Left kidney (tissue), 2 donors: ENCODE measurements around the gene LSG1. TPM values are rescaled to one million over a fixed set of nuclear protein-coding genes. Genes with fewer than 3 reads are reported as not detected.

Experiments used
- DNase-seq: peaks from one replicate; pipeline ENCODE4 v3.0.0-alpha.2; 2013
- polyA plus RNA-seq: library from polyadenylated mRNA; unstranded; fragments of 120-200 nt; gene quantifications from one replicate; pipeline ENCODE4 v1.2.1, GENCODE V29; 2013; ENCODE audit not compliant: insufficient read length

The LSG1 gene
- polyA plus RNA-seq, 1 donor = 99.2 TPM

DNA sequence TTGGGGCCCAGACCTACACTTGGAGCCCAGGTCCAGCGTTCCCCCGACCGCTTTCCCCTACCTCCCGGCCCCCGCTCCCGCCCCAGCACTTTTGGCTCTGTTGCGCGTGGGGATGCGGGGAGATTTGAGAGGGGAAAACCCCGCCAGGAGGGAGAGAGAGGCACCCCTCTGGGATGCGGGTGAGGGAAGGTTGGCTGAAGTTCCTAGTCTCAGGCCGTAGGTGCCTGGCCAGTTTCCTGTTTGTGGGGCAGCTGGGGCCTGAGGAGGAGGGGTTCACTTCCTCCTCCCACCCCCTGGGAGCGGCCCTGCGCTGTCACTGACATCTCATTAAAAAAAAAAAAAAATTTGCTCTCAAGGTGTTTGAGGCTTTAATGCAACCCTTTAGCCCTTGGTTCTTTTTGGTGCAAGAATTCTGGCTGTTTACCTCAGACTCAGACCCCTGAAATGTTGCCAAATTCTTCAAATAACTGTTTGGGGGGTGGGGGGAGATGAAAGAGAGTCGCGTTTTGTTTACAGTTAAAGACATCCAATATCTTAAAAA is 16.3 kb upstream of the LSG1 start:
- DNase-seq = no peak

DNA sequence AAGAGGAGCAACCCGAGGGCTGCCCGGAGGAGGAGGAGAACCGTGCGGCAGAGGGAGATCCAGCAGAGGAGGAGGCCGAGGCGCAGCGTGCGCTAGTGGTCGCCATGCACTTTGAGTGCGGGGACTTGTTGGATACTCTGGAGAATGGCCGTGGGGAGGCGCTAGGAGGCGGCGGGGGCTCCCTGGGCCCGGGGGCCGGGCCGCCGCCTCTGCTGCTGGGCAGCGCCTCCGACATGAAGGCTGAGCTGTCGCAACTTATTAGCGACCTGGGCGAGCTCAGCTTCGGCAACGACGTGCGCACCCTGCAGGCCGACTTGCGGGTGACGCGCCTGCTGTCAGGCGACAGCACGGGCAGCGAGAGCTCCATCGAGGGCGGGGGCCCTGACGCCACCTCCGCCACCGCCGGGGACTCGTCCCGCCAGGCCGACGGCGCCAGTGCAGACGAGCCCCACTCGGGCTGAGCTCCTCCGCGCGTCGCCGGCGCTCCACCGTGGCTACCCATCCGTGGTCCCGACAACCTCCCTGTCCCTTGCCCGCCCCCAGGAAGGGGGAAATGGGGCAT is 15.7 kb upstream of the LSG1 start:
- DNase-seq = no peak

DNA sequence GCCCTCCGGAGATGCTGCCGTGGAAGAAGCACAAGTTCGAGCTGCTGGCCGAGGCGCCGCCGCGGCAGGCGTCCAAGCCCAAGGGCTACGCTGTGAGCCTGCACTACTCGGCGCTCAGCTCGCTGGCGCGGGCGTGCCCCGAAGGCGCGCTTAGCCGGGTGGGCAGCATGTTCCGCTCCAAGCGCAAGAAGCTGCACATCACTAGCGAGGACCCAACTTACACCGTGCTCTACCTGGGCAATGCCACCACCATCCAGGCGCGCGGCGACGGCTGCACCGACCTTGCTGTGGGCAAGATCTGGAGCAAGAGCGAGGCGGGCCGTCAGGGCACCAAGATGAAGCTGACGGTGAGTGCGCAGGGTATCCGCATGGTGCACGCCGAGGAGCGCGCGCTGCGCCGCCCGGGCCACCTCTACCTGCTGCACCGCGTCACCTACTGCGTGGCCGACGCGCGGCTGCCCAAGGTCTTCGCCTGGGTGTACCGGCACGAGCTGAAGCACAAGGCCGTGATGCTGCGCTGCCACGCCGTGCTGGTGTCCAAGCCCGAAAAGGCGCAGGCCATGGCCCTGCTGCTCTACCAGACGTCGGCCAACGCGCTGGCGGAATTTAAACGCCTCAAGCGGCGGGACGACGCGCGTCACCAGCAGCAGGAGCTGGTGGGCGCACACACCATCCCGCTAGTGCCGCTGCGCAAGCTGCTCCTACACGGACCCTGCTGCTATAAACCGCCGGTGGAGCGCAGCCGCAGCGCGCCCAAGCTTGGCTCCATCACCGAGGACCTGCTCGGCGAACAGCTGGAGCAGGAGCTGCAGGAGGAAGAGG is 15.0 kb upstream of the LSG1 start:
- peak; percentile 17 for DNase-seq

DNA sequence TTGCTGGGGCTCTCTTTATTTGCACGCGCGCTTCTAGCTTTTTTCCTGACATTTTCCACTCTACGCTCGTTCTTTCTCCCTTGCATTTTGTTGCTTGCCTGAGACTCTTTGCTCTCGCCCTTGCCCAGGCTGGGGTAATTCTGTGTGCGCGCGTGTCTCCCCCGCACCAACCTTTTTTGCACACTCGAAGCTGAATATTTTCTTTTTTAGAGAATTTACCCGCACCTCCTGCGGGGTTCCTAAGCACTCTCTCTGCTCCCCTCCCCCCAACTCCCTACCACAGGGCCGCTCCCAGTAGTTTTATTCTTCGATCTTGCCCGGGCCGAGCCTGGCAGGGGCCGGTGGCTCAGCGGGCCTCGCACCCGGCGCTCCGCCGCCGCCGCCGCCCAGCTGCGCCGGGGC is 14.4 kb upstream of the LSG1 start:
- DNase-seq = no peak

DNA sequence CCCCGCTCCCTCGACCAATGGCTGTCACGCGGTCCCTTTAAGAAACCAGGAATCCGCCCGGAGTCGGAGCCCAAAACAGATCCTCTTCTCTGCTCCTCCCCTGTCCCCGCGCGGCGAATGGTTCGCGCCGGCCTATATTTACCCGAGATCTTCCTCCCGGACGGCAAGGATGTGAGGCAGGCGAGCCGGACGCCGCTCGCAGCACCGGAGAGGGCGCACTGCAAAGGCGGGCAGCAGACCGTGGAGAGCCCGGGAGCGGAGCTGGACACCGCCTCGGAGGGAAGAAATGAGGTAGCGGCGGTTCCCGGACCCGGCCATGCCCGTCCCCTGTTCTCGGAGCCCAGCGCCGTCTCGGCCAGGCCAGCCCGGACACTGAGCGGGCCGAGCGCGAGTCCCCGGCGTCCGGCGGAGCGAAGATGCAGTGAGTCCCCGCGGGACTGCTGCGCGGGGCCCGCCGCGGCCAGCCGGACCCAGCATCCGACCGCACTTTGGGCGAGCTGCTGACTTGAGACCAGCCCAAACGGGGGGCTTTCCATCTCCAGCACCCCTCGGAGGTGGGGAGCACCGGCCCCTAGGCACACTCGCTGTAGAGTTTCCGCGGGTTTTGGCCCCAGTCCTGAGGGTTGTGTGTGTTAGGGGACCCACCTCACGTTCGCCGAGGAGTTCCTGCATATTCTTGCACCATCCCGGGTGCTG is 13.9 kb upstream of the LSG1 start, which contains the start of gene FAM43A:
Gene FAM43A, plus strand, starts transcription at position 166 of the 696 bp plus-strand sequence. CDS start 944 bp downstream, outside the sequence.
- DNase-seq = peak; percentile 86

DNA sequence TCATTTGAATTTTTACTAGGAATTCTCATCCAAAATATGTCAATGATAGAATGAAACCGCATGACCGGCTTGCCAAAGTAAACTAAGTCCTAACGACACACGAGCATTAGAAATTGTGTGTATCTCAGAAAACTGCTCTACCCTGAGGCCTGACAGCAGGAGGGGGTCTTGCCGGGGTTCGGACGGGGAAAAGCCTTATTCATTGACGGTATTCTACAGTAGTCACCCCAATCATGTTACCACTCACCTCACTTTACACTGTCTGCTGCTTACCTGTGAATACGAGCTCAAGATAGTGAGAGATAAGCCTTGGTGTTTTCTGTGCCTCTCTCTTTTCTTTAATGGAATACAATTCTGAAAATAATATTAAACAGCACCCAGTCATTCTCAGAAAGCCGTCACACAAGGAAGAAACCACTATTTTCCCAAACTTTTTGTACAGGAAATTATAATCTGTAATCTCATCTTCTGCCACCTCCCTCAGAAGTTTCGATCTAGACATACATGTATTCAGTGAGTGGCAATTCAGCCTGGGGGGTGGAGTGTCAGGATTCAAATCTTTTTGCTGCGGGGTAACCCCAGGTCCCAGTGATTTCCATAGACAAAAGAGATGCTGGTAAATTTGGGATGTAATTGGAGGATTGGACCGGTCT is 13.2 kb upstream of the LSG1 start:
- no peak for DNase-seq

DNA sequence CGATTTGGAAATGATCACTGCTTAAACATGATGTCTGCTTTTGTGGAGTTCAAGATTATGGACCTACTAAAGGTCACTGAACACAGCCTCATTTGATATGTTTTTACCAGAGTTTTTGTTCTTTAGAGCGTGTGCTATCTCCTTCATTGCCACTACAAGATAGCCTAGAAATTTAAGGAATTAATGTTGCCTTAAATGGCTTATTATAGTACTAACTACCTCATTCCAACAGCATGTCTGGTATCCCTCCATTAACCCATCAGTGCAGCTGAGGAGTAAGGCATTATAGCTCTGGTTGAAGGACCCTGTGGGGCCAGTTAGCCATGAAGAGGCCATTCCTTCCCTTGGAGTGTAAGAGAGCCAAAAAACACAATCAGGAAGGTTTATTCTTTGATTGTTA is 11.4 kb upstream of the LSG1 start:
- no peak for DNase-seq

DNA sequence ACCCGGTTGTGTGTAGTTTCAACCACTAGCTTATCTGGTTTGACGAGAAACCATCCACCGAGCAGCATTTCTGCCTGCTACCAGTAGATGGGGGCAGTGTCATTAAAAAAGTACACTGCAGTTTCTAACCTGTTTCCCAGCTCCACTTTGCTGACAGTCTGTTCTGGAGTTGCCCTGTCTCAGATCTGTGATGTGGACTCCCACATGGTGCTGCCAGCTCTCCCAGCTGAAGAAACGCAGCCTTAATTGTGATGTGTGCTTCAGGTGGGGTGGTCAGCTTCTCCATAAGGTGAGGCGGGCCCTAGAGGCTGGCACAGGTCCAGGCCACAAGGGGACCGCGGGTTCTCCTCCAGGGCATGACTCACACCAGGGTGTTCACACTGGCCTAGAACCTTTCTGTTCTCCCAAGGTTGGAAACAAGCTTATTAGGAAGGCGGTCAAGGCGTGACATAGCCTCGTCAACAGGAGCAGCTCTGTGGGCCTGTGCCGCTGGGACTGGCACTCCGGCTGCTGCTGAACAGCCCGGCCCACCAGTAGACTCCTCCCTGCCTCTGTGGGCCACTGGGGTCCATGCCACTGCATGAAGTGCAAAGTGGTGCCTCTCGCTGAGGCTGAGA is 10.8 kb upstream of the LSG1 start:
- no peak for DNase-seq

DNA sequence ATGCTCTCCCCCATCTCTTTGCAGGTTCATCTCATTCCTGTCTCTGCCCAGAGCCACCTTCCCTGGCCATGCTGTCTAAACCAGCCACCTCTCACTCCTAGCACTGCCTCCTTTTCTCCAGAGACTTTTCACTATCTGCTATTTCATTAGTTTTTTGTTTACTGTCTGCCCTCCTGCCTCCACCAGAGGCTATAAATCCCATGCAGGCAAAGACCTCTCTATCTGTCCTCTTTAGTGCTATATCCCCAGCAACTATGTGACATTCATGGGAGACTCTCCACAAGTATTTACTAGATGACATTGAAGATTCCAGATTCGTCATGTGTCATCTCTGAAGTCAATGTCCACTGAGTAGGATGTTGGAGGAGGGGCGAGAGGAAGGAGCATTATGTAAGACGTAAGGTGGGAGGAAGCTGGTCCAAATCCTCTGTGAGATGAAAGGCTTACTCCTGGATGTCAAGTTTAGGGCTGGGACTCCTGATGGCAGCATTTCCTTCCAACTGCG is 10.2 kb upstream of the LSG1 start:
- DNase-seq = no peak

DNA sequence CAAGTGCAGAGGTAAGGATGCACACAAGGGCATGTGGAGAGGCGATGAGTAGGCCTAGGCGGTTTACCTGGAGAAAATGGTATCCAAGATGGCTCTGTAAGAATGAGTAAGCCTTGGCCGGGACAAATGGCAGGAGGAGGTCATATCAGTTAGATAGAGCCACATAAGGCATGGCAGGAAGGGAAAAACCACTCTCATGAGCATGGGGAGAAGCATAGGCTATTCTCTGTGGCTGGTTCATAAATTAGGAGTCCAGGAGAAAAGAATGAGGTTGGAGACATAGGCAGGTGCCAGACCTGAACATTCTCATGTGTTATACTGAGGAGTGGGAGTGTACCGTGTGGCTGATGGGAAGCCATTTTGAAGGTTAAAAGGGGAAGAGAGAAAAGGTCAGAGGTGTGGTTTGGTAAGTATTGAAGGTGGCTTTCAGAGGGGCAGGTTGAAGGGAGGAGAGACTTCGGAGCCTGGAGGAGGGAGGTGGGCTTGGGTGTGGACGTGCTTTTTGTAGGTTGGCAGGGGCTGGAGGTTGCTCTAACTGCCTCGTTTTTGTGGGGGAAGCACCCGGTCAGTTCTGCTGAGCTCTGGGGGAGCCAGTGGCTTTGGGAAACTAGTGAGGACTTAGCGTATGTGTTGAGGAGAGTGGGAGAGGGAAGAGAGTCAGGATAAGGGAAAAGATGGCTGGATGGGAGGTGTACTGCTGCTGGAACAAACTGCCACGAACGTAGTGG is 9.1 kb upstream of the LSG1 start:
- DNase-seq = no peak

DNA sequence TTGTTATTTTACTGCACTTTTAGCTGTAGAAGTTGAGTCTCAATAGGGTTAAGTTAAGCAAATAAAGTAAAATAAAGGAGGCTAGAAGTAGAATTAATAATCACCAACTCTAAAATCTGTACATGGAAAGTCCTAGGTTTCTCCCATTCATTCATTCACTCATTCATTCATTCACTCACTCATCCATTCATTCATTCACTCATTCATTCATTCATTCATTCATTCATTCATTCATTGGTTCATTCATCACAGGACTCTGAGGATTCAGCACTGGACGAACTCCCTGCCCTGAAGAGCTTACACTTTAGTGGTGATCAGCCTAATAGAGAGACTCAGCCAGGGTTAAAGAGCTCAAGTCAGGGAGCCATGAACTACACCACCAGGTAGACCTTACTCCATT is 4.5 kb upstream of the LSG1 start:
- DNase-seq = no peak

DNA sequence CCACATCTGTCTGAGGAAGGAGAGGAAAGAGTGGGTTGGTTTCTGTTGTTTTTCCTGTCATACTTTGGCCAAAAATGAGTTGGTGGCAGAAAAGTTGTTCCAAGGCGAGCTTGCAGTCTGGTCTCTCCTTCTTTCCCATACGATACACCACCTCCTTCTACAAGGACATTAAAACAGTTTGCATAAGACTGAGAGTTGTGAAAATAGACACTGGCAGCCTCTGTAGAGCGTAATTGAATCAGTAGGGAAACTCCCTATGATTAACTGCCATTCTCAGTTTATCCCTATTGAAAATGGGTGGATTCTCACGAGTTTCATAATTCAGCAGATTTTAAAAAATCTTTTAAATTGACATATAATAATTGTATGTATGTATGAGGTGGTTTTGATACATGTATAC is 3.7 kb upstream of the LSG1 start:
- no peak for DNase-seq

DNA sequence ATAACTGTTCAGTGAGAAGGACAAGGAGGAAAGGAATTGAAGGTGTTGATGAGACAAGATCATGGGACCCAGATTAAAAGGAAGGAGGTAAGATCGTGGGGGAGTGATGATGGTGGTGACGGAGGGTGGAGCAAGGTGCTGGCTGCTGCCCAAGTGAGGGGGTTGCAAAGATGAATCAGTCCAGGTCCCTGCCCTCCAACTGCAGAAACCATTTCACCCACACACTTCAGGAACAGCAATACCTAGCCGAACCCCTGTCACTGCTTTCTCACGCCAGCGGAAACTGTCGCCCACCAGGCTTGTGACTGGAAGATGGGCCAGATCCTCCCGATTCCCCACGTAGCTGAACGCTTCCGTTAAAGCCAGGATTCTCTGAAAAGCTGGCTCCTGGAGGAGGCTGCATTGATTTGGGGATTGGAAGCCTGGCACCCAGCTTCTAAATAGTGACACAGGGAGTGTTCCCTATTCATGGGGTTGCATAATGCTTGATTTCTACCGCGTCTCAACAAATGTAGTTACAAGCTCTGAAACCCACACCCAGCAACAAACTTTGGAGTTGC is 3.2 kb upstream of the LSG1 start:
- no peak for DNase-seq

DNA sequence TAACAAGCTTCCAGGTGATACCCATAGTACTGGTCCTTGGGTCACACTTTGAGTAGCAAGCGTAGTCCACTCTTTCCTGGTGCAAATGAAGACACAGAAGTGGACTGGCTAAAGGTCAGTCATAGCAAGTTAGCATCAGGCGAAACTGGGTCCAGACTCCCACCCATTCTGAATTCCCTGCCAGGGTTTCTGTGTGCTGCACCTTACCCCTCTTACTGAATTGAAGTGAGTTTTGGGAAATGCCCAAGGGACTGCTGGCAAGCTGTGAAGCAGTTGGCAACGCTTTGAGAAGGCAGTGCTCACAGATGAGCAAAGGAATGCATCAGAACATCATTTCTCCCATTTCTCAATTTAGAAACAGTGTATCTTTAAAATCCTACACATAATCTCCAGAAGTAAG is 1.8 kb upstream of the LSG1 start:
- DNase-seq = no peak

DNA sequence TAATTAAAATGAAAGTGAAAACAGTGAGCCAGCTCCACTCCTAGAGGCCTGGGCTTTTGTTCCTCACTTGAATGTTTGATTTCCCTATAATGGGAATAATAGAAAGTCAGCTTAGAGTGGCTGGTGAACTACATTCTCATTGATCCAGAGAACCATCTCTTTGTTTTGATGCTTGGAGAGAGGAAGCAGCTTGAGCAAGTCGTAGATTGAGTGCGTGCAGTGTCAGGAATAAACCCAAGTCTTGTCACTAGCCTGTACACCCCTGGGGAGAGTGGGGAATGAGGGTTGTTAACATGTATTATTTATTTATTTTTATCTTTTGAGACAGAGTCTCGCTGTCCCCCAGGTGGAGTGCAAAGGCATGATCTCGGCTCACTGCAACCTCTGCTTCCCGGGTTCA is 885 bp upstream of the LSG1 start:
- DNase-seq = no peak

DNA sequence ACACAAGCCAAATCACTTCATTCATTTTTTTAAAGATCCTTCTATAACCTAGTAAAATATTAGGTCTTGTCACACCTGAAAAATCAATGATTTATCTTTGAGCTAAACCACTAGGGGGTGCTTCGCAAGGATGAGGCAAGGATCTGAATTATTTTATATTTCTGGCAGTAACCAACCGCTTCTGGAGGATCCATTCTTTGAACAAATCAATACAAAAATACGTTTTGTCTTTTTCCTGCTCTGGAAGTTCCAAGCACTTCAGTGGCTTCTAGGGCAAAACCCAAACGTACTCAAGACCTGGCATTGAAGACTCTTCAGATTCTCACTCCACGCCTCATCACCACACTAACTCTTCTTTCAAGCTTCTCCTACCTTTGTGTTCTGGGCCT is 486 bp downstream of the LSG1 start:
- peak; percentile 11 for DNase-seq

DNA sequence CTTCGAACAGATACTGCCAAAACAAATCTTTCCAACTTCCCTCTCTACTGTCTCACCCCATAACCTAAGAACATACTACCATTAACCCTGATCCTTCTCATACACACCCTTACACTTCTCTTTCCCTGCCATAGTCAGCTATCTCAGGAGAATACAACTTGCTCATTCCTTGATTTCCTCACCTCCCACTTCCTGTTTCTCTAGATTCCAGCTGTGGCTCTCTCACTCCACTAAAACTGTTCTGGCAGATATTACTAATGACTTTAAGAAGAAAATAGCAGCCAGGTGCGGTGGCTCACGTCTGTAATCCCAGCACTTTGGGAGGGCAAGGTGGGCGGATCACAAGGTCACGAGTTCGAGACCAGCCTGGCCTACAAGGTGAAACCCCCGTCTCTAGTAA is 4.6 kb downstream of the LSG1 start:
- DNase-seq = no peak

DNA sequence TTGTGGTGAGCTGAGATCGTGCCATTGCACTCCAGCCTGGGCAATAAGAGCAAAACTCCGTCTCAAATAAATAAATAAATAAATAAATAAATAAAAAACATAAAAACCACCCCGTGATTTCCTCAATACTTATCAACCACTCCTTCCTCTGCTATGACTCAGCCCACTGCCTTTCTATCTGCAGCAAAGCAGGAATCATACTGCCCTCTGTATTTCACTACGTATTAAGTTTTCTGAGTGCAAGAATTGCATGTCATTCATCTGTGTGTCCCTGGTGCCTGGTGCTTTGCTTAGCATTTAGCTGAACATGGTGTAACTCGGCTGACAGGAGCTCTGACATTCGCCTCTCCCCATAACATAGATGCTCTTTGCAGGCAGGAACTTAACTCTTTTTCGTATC is 7.1 kb downstream of the LSG1 start:
- DNase-seq = no peak

DNA sequence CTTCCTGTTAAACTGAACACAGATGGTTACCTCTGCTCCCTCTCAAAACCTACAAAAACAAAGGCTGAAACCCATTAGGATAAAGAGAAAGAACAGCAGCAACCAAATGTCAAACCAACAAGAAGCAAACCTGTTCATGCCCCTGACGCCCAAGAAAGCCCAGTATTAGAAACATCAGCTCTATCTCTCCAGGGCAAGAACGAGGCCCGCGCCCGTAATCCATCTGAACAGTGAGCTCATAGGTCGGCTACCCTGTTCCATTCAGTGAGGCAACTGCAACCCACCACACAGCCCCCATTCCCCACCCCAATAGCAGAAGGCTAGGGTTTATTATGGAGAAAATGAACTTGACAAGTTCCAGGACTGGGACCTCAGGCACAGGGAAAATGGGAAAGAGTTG is 10.0 kb downstream of the LSG1 start:
- no peak for DNase-seq

DNA sequence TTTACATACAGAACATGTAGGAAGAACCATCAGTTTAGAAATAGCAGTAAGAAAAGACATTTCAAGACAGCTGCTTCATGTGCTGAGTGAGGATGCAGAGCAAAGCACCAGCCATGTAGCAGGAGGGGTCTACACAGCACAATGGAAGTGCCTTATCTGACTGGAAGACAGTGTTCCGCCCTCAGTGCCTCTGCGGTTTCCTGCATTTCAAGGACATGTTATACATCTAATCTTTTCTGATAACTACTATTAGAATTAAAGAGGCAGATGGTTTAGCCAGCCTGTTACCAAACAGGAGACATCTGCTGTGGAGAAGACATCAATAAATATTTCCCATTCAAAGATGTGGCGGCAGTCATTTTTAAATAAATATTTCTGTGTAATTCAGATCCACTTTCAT is 10.6 kb downstream of the LSG1 start:
- DNase-seq = no peak

DNA sequence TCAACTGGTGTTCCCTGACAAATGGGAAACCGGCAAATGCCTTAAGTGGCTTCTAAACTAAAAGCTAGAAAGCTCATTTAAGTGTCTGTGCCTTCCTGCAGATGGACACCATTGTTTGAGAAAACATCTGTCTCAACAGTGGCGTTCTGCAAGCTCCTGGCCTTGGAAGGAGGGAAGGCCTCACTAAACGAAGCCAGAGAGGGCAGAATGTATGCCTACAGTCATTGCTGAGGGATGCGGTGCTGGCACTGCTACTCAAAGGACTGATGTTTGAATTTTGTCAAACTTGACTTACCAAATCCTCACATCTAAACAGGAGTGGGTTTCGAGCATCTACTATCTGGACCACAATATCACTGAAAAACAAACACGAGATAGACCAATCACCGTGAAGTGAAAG is 12.2 kb downstream of the LSG1 start:
- DNase-seq = no peak
